HG02798 (cell line): ENCODE results near the gene STK4.
"Not testable (repeated sequence)": the region's sequence is repeated elsewhere in the genome, so short reads cannot be mapped to it uniquely, and the experiment has no call there.

ENCODE experiments used
- ATAC-seq: cut with Tn5 transposase; IDR thresholded peaks from one replicate; pipeline ENCODE4 v1.9.1; 2021; ENCODE audit warnings: mild to moderate bottlenecking; ENCODE audit not compliant: unreplicated experiment, poor library complexity

Gene STK4

GRCh38 chr20:44981736-44982406 is 15.6 kb downstream of the STK4 start:
- no peak for ATAC-seq

GRCh38 chr20:44983093-44983674 is 16.9 kb downstream of the STK4 start:
- ATAC-seq = no peak

- ATAC-seq = no peak
Measured at GRCh38 chr20:44988631-44989171, 22.4 kb downstream of the STK4 start.

GRCh38 chr20:44990425-44990824 is 24.1 kb downstream of the STK4 start:
- no peak for ATAC-seq

- no peak for ATAC-seq
Measured at GRCh38 chr20:44990957-44991356, 24.6 kb downstream of the STK4 start.

- no peak for ATAC-seq
Measured at GRCh38 chr20:44993343-44993742, 27.0 kb downstream of the STK4 start.

GRCh38 chr20:44997171-44997570 is 30.9 kb downstream of the STK4 start:
- no peak for ATAC-seq

- no peak for ATAC-seq
Measured at GRCh38 chr20:44997668-44998067, 31.4 kb downstream of the STK4 start.

GRCh38 chr20:45008521-45009049 is 42.3 kb downstream of the STK4 start:
- ATAC-seq = no peak

GRCh38 chr20:45010399-45010828 is 44.1 kb downstream of the STK4 start:
- no peak for ATAC-seq

GRCh38 chr20:45011108-45011526 is 44.8 kb downstream of the STK4 start:
- no peak for ATAC-seq

GRCh38 chr20:45012682-45013302 is 46.5 kb downstream of the STK4 start:
- no peak for ATAC-seq

GRCh38 chr20:45014131-45014530 is 47.8 kb downstream of the STK4 start:
- ATAC-seq = not testable (repeated sequence)

GRCh38 chr20:45014671-45015415 is 48.5 kb downstream of the STK4 start:
- ATAC-seq = no peak

- no peak for ATAC-seq
Measured at GRCh38 chr20:45016089-45016671, 49.9 kb downstream of the STK4 start.

GRCh38 chr20:45017281-45017680 is 51.0 kb downstream of the STK4 start:
- ATAC-seq = no peak

- ATAC-seq = no peak
Measured at GRCh38 chr20:45017857-45018256, 51.5 kb downstream of the STK4 start.

- ATAC-seq = no peak
Measured at GRCh38 chr20:45019027-45019761, 52.9 kb downstream of the STK4 start.

- no peak for ATAC-seq
Measured at GRCh38 chr20:45019762-45020123, 53.4 kb downstream of the STK4 start.
